Fibroblast of skin of right quadriceps (primary cell): ENCODE results near the gene SOX14.

Experiments
- DNase-seq: peaks from one replicate; pipeline ENCODE4 v3.0.0-alpha.2; 2013

Gene SOX14

GRCh38 chr3:137768361-137769321 is 4.5 kb downstream of the SOX14 start:
- no peak for DNase-seq

GRCh38 chr3:137769322-137770065 is 5.4 kb downstream of the SOX14 start:
- no peak for DNase-seq

- no peak for DNase-seq
Observed at GRCh38 chr3:137770066-137770834, 6.1 kb downstream of the SOX14 start.

- DNase-seq: no peak
Observed at GRCh38 chr3:137770835-137771399, 6.8 kb downstream of the SOX14 start.

- no peak for DNase-seq
Observed at GRCh38 chr3:137771401-137772213, 7.5 kb downstream of the SOX14 start.

- no peak for DNase-seq
Observed at GRCh38 chr3:137772214-137772955, 8.3 kb downstream of the SOX14 start.

- no peak for DNase-seq
Observed at GRCh38 chr3:137778941-137779340, 14.8 kb downstream of the SOX14 start.

GRCh38 chr3:137787529-137787928 is 23.4 kb downstream of the SOX14 start:
- no peak for DNase-seq

- no peak for DNase-seq
Observed at GRCh38 chr3:137789236-137789635, 25.1 kb downstream of the SOX14 start.

GRCh38 chr3:137792626-137793271 is 28.6 kb downstream of the SOX14 start:
- peak; percentile 4 for DNase-seq

GRCh38 chr3:137796993-137797392 is 32.9 kb downstream of the SOX14 start:
- DNase-seq: no peak

- no peak for DNase-seq
Observed at GRCh38 chr3:137803215-137803614, 39.1 kb downstream of the SOX14 start.

GRCh38 chr3:137807998-137808397 is 43.9 kb downstream of the SOX14 start:
- DNase-seq: no peak

- DNase-seq: no peak
Observed at GRCh38 chr3:137809509-137809908, 45.4 kb downstream of the SOX14 start.

- no peak for DNase-seq
Observed at GRCh38 chr3:137812023-137812422, 47.9 kb downstream of the SOX14 start.

- DNase-seq: no peak
Observed at GRCh38 chr3:137815251-137815650, 51.1 kb downstream of the SOX14 start.
